NCI-H1105 (cell line): ENCODE data around the gene SNRNP35.
"Not testable (repeated sequence)": the region's sequence is repeated elsewhere in the genome, so short reads cannot be mapped to it uniquely, and the experiment has no call there.

ENCODE experiments used
- DNase-seq: peaks from one replicate; lab custom pipeline; 2025; lab: John Stamatoyannopoulos, UW

The SNRNP35 gene

DNA sequence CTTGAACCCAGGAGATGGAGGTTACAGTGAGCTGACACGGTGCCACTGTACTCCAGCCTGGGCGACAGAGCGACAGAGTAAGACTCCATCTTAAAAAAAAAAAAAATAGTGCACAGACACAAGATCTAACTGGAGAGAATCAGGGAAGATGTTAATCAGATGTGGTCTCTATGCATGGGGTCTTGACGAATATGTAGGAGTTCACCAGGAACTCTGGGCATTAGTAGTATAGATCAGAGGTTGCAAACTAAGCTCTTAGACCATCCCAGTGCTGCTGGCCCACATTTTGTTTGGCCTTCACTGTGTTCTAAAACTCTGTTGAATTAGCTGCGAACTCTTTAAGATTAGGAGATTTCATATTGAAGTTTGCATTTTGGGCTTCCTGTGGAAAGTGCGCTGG is 31.6 kb downstream of the SNRNP35 start:
- no peak for DNase-seq

GRCh38 chr12:123490089-123490488 is 32.1 kb downstream of the SNRNP35 start:
- no peak for DNase-seq

GRCh38 chr12:123491056-123491455 is 33.1 kb downstream of the SNRNP35 start:
- no peak for DNase-seq

GRCh38 chr12:123491481-123491880 is 33.5 kb downstream of the SNRNP35 start:
- DNase-seq = no peak

DNA sequence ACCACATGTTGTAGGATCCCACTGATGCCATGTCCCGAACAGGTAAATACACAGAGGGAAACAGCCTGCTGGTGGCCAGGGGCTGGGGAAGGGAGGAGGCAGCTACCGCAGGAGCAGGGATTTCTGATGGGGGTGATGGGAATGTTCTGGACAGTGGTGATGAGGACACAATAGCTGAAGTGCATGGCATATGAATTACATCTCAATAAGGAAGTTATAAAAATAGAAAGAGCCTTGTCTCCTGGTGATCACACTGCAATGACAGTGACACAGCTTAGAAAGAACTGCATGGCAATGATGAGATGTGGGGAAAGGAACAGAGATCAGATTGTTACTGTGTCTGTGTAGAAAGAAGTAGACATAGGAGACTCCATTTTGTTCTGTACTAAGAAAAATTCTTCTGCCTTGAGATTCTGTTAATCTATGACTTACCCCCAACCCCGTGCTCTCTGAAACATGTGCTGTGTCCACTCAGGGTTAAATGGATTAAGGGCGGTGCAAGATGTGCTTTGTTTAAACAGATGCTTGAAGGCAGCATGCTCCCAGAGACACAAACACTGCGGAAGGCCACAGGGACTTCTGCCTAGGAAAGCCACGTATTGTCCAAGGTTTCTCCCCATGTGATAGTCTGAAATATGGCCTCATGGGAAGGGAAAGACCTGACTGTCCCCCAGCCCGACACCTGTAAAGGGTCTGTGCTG is 34.5 kb downstream of the SNRNP35 start:
- DNase-seq = not testable (repeated sequence)

GRCh38 chr12:123494124-123494851 is 36.3 kb downstream of the SNRNP35 start:
- DNase-seq = no peak

GRCh38 chr12:123497065-123497464 is 39.1 kb downstream of the SNRNP35 start:
- DNase-seq = no peak

GRCh38 chr12:123498126-123498825 is 40.3 kb downstream of the SNRNP35 start:
- DNase-seq = no peak

DNA sequence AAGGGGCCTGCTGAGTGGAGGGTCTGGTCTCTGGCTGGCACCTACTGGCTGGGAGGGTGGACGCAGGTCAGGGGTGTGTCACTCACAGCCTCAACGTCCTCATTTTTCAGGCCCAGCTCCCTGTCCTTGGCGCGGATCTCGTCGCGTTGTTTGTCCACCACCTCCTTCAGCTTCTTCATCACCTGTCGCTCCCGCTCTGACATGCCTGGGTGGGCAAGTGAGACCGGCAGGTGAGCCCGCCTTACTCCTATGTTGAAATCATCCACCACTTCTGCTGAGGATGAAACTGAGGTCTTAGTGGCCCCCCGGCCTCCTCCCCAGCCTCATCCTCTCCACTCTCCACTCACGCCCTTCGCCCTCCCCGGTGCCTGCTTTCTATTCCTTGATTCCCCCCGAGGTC is 41.4 kb downstream of the SNRNP35 start:
- DNase-seq = no peak

DNA sequence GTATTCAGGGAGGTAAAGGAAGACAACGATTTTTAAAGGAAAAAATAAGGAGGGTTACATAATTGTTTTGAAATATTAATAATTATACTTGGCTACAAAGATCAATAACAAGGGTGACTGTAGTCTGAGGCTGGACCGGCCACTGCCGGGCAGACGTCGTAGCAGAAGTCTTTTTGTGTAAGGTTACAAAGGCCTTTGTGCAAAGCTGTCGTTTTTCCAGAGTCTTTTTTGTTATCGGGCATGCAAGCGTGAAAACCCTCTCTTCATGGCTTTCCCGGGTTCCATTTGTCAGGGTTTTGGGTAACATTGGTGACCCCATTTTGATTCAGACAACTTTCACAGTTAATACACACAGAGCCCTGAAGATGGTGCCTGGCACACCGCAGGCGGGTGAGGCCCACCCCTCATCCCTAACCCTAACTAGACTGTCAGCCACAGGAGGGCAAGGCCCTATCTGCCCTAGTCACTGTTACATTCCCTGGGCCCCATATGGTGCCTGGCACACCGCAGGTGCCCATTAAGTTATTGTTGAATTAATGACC is 44.3 kb downstream of the SNRNP35 start:
- DNase-seq = no peak

DNA sequence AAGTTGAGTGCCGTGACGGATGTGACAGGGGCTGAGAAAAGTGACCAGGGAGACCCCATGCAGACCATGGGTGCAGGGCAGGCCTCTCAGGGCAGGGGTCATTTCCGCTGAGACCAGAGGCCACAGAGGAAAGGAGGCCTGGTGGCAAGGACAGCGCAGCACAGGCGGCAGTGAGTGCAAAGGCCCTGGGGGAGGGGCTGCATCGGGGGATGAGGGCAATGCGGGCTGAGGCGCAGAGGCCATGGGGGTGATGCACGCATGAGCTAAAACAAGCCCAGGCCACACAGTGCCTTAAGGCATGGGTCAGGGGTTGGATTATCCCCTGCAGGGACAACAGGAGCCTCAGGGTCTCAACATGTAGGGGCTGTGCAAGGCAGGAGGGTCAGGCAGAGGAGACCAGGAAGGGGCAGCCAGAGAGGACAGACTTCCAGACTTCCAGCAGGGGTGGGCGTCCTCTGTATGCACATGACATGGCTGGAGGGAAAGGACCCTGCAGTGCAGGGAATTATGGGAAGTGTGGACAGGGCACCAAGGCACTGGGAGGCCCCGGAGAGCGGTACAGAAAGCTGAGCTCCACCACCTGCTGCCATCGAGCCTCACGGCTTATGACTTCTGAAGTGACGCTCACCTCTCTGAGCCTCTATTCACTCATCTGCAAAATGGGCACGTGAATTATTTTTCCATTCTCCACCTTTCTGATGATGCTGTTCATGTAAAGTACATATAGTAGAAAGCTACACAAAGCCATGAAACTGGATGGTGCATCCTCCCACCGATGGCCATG is 48.3 kb downstream of the SNRNP35 start:
- no peak for DNase-seq

GRCh38 chr12:123506843-123507236 is 48.9 kb downstream of the SNRNP35 start:
- DNase-seq = no peak

DNA sequence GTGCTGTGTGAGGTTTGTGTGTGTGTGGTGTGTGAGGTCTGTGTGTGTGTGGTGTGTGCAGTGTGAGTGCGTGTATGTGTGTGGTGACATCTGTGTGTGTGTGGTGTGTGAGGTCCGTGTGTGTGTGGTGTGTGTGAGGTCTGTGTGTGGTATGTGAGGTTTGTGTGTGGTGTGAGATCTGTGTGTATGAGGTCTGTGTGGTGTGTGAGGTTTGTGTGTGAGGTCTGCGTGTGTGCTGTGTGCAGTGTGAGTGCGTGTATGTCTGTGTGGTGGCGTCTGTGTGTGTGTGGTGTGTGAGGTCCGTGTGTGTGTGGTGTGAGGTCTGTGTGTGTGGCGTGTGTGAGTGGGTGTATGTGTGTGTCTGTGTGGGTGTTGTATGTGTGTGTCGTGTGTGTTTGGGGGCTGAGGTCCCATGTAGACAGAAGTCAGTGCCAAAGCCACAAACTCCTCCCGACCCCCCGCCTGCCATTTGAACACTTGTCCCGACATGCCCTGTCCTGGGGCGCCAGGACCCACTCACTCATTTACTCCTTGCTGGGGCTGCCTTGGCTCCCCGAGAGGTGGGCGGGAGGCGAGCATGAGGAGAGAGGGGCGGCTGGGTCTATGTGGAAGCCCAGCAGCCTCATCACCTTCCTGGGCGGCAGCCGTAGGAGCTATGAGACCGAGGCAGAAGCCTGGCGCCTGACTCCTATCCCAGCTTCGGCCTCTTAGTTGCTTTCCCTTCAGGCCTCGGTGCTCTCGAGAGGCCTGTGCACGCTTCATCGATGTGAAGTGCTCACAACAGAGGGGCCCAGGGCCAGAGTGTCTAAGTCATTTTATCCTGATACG is 55.1 kb downstream of the SNRNP35 start:
- DNase-seq = no peak

DNA sequence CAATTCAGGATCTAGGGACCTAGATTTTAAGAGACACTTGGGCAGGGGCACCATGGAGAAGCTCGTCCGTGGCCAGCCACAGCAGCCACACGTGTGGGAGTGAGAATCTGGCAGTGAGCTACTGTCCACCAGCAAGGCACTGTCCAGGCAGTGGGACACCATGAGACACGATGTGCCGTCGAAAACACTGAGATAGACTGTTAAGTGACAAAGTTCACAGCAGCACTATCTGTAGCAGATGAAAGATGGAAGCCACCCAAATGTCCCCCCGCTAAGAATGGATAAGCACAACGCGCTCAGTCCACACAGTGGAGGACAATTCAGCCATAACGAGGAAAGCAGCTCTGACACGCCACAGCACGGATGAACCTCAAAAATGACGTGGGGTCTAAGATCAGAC is 55.9 kb downstream of the SNRNP35 start:
- DNase-seq = no peak

DNA sequence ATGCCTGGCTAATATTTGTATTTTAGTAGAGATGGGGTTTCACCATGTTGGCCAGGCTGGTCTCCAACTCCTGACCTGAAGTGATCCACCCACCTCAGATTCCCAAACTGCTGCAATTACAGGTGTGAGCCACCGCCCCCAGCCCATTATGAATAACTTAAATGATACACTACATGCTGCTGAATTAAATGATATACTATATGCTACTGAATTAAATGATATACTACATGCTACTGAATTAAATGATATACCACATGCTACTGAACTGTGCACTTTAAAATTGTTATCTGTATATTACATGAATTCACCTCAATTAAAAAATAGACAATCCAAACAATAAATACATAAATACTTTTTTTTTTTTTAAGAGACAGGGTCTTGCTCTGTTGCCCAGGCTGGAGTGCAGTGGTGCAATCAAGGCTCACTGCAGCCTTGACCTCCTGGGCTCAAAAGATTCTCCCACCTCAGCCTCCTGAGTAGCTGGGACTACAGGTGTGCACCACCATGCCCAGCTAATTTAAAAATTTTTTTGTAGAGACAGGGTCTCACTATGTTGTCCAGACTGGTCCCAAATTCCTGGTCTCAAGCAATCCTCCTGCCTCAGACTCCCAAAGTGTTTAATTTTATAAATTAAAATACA is 56.8 kb downstream of the SNRNP35 start:
- not testable (repeated sequence) for DNase-seq

DNA sequence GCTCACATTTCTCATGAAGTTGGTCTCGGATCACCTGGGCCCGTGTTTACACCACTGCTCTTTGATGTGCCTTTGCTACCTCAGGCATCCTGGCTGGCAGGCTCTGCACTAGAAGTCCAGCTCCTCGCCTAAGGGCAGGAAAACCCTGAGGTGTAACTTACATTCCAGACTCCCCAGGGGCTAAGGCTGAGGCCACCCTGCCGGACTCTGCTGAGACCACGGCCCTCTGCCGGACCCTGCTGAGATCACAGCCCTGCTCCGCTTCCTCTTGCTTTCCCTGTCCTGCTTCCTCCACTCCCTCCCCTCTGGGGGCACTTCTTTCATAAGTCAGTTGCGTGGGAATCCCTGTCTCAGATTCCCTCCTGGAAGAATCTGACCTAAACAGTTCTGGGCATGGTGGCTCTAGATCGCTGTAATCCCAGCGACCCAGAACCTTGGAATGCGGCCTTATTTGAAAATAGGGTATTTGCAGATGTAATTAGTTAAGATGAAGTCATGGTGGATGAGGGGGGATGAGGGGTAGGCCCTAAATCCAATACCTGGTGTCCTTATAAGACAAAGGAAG is 58.4 kb downstream of the SNRNP35 start:
- no peak for DNase-seq
